ENCODE measurements around the gene SHISA7. TPM values are rescaled to one million over a fixed set of nuclear protein-coding genes. Genes with fewer than 3 reads are reported as not detected.
"Not testable (repeated sequence)": the region's sequence is repeated elsewhere in the genome, so short reads cannot be mapped to it uniquely, and the experiment has no call there.

SHISA7 gene
- total RNA-seq, 1 donor, result not detected

DNA sequence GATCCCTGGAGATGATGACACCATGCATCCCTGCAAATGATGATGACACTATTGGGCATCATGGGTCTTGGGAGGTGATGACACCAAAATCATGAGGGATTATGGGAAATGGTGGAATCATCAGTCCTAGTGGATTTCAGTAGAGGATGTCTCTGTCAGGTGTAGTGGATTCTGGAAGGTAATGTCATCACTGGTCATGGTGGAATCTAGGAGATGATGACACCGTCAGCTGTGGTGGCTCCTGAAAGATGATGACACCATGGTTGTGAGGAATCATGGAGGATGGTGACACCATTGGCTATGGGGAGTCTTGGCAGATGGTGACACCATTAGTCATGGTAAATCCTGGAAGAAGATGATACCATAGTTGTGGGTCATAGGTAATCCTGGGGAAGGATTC, 11.9 kb downstream of the SHISA7 start:
- no peak overlapping the region for H3K4me3 ChIP-seq (ENCODE audit: low read depth, low read length)
- TF ChIP-seq, protein P1, sequence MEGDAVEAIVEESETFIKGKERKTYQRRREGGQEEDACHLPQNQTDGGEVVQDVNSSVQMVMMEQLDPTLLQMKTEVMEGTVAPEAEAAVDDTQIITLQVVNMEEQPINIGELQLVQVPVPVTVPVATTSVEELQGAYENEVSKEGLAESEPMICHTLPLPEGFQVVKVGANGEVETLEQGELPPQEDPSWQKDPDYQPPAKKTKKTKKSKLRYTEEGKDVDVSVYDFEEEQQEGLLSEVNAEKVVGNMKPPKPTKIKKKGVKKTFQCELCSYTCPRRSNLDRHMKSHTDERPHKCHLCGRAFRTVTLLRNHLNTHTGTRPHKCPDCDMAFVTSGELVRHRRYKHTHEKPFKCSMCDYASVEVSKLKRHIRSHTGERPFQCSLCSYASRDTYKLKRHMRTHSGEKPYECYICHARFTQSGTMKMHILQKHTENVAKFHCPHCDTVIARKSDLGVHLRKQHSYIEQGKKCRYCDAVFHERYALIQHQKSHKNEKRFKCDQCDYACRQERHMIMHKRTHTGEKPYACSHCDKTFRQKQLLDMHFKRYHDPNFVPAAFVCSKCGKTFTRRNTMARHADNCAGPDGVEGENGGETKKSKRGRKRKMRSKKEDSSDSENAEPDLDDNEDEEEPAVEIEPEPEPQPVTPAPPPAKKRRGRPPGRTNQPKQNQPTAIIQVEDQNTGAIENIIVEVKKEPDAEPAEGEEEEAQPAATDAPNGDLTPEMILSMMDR (IDR thresholded peaks at IDR 0.05; ENCODE audit: insufficient read depth, low read length), result no peak
- no peak for DNase-seq (ENCODE audit: low read depth)

DNA sequence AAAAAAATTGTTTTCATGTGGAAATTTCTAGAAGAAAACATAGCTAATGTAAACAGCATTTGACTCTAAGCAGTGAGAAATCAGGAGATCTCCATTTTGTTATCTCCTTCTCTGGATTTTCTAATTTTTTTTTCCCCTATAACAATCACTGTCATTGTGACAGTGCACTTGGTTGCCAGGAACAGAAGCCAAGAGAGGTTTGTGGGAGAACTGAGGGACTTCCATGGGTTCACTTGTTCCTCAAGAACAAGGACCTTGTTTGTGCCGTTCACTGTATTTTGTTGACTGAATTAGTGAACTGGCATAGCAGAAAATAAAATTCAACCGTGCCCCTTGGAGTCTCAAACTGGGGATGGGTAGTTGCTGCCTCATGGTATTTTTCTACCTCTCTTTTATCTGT, 17.1 kb downstream of the SHISA7 start:
- H3K4me3 ChIP-seq (ENCODE audit: low read depth, low read length), result no peak overlapping the region

DNA sequence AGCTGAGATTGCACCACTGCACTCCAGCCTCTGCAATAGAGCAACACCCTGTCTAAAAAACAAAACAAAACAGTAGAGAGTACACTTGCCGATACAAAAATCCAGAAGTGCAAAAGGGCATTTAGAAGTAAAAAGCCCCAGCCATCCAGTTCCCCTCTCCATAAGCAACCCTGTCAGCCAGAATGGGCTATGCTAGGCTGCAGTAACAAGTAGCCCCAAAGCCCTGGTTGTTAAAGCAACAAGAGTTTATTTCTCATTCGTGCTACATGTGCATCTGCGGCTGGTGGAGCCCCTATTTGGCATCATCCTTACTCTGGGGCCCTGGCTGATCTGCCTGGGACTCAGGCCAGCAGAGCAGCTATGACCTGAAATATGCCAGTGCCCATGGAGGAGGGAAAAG, 18.6 kb downstream of the SHISA7 start:
- DNase-seq (ENCODE audit: low read depth), result no peak
- H3K4me3 ChIP-seq (ENCODE audit: low read depth, low read length), result no peak overlapping the region
- TF ChIP-seq, protein P1 (IDR thresholded peaks at IDR 0.05; ENCODE audit: insufficient read depth, low read length), result no peak

More for the DNA sequence above, 17.1 kb downstream of the SHISA7 start:
- DNase-seq (ENCODE audit: low read depth), result no peak
- TF ChIP-seq, protein P1 (IDR thresholded peaks at IDR 0.05; ENCODE audit: insufficient read depth, low read length), result no peak

DNA sequence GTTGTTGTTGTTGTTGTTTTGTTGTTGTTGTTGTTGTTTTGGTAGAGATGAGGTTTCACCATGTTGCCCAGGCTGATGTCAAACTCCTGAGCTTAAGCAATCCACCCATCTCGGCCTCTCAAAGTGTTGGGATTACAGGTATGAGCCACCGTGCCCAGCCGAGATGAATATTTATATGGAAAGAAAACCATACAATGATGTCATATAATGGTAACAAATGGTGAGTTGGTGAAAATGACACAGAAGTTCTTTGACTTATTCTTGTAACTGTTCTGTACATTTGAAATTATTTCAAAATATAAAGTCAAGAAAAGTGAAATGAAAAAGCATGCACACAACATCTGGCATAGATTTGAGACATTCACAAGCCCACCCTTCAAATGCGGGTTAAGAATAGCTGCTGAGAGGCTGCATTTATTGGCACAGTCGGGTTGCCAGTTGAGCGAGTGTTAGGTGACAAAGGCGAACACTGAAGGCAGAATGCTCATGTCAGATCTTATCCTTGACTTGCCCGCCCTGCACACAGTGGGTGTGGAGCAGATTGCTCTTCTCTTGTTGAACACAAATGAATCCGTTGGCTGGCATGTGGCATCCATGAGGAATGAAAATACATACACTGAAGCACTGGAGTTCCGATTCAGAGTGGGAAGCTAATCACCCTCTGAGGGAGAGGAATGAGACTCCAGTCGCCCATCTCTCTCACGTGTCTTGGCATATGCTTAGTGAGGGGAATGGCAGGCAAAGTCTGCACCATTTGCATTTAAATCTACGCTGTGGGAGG, 19.7 kb downstream of the SHISA7 start:
- no peak for DNase-seq (ENCODE audit: low read depth)
- H3K4me3 ChIP-seq (ENCODE audit: low read depth, low read length), result no peak overlapping the region
- TF ChIP-seq, protein P1 (IDR thresholded peaks at IDR 0.05; ENCODE audit: insufficient read depth, low read length), result no peak

DNA sequence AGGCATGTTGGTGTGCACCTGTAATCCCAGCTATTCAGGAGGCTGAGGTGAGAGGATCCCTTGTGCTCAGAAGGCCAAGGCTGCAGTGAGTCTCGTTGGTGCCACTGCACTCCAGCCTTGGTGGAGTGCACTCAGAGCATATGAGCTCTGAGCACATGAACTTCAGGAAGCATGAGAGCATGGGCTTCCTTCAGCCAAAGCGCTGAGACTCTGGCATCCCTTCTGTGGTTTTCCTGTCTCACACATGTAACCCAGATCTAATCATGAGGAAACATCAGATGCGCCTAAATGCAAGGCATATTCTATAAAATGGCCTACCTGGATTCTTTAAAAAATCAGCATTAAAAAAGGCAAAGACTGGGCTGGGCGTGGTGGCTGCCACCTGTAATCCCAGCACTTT, 21.8 kb downstream of the SHISA7 start:
- not testable (repeated sequence) for H3K4me3 ChIP-seq (ENCODE audit: low read depth, low read length); DNase-seq (ENCODE audit: low read depth)

DNA sequence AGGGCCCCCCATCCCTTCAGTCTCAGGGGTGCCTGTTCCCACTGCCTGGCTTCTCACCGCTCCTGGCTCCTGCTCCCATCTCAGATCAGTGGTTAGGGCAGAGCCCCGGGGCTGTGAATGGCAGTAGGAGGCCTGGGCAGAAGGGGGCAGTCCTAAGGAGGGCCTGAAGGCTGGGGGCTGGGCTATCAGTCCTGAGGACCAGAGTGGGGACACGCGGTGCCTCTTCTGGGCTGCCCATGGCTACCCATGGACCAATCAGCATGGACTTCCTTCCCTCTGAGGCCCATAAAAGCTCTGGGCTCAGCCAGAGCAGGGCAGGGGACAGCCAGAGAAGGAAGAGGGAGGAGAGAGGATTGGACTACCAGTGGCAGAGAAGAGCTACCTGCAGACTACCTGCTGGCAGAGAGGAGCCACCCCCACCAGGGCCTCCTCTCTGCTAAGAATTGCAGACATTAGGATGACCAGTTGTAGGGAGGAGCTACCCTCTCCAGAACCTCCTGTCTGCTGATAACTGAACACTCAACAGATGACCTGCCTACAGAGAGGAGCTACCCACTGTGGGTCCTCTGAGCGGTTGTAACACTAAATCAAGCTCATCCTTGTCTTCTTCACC, 23.4 kb downstream of the SHISA7 start:
- TF ChIP-seq, protein P1 (IDR thresholded peaks at IDR 0.05; ENCODE audit: insufficient read depth, low read length), result no peak
- H3K4me3 ChIP-seq (ENCODE audit: low read depth, low read length), result no peak overlapping the region
- DNase-seq (ENCODE audit: low read depth), result no peak

DNA sequence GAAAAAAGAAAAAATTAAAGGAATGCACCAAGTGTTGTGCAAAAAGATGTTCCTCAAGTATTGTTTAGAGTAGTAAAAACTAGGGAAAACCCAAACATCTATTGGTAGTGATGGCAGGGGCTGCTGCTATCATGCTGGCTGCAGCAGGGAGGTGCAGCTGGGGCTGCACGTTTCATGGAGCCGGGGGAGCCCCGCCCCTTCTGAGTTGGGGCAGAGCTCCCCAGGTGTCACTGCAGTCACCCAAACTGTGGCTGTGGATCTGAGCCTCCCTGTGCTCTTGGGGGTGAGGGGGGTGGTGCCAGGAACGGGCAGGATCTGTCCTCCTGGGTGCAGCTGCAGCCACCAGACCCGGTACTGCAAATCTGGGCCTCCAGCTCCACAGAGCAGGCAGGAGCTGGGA, 24.0 kb downstream of the SHISA7 start:
- H3K4me3 ChIP-seq (ENCODE audit: low read depth, low read length), result no peak overlapping the region
- DNase-seq (ENCODE audit: low read depth), result no peak
- TF ChIP-seq, protein P1 (IDR thresholded peaks at IDR 0.05; ENCODE audit: insufficient read depth, low read length), result no peak
